ENCODE results near the gene FBLN5.

FBLN5 gene, protein sequence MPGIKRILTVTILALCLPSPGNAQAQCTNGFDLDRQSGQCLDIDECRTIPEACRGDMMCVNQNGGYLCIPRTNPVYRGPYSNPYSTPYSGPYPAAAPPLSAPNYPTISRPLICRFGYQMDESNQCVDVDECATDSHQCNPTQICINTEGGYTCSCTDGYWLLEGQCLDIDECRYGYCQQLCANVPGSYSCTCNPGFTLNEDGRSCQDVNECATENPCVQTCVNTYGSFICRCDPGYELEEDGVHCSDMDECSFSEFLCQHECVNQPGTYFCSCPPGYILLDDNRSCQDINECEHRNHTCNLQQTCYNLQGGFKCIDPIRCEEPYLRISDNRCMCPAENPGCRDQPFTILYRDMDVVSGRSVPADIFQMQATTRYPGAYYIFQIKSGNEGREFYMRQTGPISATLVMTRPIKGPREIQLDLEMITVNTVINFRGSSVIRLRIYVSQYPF

DNA sequence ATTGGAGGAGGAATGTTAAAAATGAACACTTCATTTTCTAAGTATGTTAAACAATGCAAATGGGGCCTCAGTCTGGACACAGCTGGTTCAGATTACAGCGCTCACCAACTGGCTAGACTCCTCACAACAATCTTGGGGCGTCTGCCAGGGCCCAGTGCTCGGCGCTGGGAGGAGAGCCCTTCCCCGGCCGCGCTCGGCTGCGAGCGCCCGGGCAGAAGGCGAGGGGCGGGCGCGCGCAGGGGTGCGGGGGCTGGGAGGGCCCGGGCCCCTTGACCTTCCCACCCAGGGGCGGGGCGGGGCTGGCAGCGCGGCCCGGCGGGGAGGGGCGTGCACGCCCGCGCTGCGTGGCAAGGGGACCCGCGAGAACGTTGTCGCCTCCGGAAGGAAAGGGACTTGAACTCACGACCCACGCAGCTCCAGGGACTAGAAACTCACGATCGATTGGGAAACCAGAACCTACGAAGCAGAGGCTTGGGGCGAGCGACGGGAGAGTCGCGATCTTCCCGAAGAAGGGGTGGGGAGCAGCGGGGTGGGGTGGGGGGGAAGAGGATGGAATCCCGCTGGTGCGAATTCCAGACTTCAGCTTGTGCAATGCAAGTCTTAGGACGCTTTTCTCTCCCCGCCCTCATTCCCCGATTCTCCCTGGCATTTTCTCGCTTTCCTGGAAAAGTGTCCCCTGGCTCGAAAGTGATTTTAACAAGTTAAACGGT, at the start of gene FBLN5:
Gene FBLN5, minus strand, starts transcription at position 220 of the 710 bp plus-strand sequence. CDS start 465 bp downstream, outside the sequence.
- peak in 1 of 2 donors; percentile 19 for DNase-seq (ENCODE audit: low read depth in 2 of 2)

DNA sequence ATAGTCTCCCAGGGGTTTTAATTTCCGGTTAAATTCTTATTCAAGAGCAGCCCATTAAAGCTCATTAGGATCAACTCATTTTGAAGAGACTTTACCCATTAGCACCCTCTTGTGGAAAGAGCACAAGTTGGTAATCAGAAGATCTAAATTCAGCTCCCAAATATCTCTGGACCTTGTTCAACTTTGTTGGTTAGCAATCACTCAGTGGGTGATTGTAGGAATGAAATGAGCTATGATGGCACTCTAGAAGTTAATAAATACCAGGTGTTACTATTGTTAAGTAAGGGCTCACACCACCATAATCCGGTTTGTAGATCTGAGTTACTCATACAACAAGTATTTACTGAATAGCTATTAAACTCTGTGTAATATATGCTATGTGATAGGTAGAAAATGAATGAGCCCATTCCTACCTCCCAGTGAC, 49.5 kb upstream of the FBLN5 start:
- DNase-seq (ENCODE audit: low read depth in 2 of 2), result no peak

- DNase-seq (ENCODE audit: low read depth in 2 of 2), result no peak
Measured at GRCh38 chr14:91987192-91987591, 39.7 kb upstream of the FBLN5 start.

DNA sequence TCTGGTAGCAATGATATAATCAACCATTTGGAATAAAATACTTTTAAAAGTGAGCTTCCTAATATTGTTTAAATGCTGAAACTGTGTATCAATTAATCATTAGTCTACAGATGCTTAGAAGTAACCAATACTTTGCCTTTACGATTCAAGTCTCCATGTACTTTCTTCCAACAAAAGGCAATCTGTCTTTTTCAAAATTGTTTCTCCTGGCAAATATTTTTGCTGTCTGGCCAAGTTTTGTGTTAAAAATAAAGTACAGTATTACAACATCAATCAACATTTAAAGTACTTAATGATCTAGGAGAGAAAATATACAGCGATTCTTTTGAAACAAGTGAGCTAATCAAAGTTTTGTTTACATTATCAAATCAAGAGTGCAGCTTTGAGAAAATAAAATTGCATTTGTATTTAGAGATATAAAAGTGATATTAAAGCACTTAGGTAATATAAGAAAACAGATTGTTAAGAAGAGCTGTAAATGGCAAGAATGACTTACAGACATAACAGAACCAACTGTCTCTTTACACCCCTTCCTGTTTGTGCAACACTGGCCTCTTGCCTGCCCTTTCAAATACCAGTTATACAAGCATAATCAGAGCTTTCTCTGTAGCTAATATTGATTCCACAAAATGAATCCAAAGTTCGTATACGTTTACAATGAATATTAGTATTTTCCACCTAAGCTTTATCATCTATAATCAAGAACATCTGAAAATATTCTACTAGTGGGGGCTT, 38.2 kb upstream of the FBLN5 start:
- DNase-seq (ENCODE audit: low read depth in 2 of 2), result no peak

- DNase-seq (ENCODE audit: low read depth in 2 of 2), result no peak
Measured at GRCh38 chr14:91985008-91985407, 37.5 kb upstream of the FBLN5 start.

DNA sequence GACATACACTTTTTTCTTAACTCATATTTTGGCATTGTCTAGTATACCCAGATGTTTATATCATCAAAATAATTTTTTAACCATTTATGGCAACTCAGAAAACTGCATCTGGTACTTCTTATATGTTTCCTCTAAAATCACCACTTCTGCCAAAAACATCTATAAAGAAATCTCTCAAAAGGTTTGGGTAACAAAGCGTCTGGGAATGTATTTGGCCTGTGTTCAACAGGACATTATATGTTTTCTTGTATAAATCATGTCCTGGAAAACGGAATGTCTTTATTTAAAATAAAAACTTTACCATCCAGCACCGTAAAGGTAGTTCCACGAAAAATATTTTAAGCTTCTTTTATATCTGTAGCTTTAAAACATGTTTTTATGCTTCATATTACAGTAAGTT, 36.1 kb upstream of the FBLN5 start:
- DNase-seq (ENCODE audit: low read depth in 2 of 2), result no peak

- no peak for DNase-seq (ENCODE audit: low read depth in 2 of 2)
Measured at GRCh38 chr14:91980157-91980556, 32.7 kb upstream of the FBLN5 start.

- no peak for DNase-seq (ENCODE audit: low read depth in 2 of 2)
Measured at GRCh38 chr14:91977884-91978283, 30.4 kb upstream of the FBLN5 start.

DNA sequence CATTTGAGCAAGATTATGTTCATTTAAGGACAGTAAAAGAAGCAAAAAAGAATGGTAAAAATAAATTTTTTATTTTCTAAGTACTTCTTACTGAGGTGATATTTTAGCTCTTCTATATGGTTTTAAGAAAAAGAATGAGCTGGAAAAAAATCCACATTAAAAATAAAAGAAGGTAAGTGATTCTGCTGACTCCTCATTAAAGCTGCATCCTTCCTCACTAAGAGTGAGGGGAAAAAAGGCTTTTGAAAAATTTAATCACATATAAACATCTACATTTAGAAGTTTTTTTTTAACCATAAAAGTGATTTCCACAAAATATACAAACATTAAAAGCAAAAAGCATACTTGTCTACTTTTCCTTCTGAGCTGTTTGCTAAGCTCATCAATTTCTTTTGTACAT, 28.3 kb upstream of the FBLN5 start:
- no peak for DNase-seq (ENCODE audit: low read depth in 2 of 2)

GRCh38 chr14:91971188-91971778, 23.8 kb upstream of the FBLN5 start:
- no peak for DNase-seq (ENCODE audit: low read depth in 2 of 2)

GRCh38 chr14:91968280-91968679, 20.8 kb upstream of the FBLN5 start:
- no peak for DNase-seq (ENCODE audit: low read depth in 2 of 2)

DNA sequence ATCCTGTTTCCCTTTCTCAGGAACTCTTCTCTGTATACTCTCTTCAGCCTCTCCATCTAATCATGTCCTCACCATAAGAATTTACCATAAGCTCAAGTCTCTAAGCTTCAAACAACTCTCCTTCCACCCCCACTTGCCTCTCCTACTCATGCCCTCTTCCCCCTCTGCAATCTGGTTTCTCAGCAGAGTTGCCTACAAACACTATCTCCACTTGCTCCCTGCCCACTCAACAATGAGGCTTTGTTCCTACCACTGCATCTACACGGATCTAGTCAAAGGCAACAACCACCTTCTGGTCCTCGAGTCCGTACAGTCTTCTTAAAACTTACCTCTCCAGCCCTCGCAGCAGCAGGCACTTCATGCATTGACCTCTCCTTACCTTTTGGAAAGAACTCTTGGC, 17.2 kb upstream of the FBLN5 start:
- DNase-seq (ENCODE audit: low read depth in 2 of 2), result no peak

DNA sequence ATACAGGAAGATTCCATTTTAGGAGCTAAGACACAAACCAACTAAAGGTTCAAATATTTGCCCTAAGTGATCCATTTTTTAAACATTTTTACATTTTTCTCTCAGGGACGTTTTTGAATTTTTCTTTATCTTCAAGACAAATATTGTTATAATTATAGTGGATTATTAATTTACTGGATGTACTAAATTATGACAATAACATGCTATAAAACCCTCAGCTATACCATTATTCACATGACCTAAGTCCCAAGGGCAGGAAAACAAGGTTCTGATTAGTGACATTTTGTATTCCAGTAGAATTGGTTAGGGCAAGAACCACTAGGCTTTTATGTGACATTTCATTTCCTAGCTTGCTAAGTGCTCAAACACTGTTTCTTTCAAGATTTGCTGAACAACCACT, 16.5 kb upstream of the FBLN5 start:
- no peak for DNase-seq (ENCODE audit: low read depth in 2 of 2)

- no peak for DNase-seq (ENCODE audit: low read depth in 2 of 2)
Measured at GRCh38 chr14:91963465-91963864, 16.0 kb upstream of the FBLN5 start.

DNA sequence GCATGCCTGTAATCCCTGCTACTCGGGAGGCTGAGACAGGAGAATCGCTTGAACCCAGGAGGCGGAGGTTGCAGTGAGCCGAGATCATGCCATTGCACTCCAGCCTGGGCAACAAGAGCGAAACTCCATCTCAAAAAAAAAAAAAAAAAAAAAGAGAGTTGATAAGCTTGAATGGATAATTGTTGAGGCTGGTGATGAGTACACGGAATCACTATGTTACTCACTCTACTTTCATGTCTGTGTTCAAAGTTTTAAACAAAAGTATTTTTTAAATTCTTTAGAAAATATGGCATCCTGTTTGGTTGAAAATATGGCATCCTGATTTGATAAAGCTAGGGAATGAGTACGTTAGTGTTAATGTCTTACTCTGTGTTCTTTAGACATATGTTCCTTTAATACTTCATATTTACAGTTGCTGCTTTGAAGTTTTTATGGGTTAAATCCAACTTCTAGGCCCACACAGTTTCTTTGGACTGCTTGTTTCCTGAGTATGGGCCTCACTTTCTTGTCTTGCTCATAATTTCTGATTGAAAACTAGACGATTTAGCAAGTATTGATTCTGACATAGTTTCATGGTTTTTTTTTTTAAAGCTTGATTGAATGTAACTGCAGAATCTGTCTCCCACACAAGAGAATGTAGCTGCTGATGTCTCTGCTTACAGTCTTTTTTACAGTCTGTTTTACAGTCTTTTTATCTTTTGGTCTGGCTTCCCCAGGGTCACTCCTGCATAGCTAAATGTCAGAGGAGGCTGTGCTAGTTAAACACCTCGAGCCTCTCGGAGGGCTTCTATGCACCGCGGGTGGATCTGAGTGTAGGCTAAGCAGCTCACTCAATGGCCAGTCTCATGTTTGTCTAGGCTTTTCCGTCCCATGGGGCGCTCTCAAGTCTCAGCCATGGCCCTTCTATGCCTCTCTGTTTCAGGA, 14.1 kb upstream of the FBLN5 start:
- DNase-seq (ENCODE audit: low read depth in 2 of 2), result no peak

GRCh38 chr14:91957876-91958313, 10.4 kb upstream of the FBLN5 start:
- no peak for DNase-seq (ENCODE audit: low read depth in 2 of 2)

DNA sequence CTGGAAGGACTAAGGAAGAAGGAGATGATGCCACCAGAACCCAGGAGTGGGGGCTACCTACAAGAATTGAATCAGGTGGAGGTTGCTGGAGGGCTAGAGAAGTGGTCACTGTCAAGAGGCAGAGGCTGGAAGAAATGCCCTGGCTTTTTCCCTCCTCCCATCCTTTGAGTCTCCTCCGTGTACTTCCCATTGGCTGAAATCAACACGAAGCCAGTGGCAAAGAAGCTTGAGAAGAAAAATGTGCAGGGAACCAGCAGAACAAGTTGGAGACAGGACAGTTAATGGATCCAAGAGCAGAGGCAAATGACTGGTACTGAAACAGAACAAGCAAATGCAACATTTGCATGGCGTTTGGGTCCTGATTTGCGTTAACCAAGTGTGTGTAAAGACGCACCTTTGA, 9.1 kb upstream of the FBLN5 start:
- DNase-seq (ENCODE audit: low read depth in 2 of 2), result no peak

DNA sequence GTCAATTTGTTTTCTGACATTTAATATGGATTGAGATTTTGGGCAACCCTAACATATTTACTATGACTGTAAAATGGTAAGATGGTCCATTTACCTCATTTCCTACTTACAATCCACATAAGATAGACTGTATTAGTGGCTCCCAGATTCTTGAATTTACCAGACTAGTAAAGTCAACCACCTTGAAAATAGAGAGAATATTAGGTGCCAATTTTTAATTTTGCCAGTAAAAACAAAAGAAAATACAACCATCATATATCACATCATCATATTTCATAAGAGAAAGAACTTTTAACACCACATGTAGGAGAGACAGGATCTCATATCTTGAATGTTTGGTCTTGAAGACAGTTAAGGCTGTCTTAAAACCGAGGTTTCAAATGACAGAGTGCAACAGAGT, 7.7 kb upstream of the FBLN5 start:
- DNase-seq (ENCODE audit: low read depth in 2 of 2), result no peak

GRCh38 chr14:91953170-91953985, 5.9 kb upstream of the FBLN5 start:
- no peak for DNase-seq (ENCODE audit: low read depth in 2 of 2)
